ENCODE results near the gene INTS14. TPM values are rescaled to one million over a fixed set of nuclear protein-coding genes. Genes with fewer than 3 reads are reported as not detected.

The INTS14 gene
- total RNA-seq, 1 experiment from 2014 or later: 38.2 TPM

- intact Hi-C loops (cut with micrococcal nuclease; ENCODE audit: unreplicated experiment): no loop called here
- POLR2A ChIA-PET: no interaction called here
- CTCF ChIA-PET: no interaction called here
- Histone ChIP-seq H3K4me3 (ENCODE audit: low read depth, low read length) (no peak overlapping the region), H3K4me1 (no peaks in the 10 kb centered on the region), H3K27me3 (replicated peaks; ENCODE audit: control insufficient read depth, insufficient read depth, low read length) (no peaks in the 10 kb centered on the region), H3K9me3 (no peaks in the 10 kb centered on the region), H3K36me3 (ENCODE audit: control insufficient read depth, insufficient read depth, low read length) (no peaks in the 10 kb centered on the region)
- no peak for TF ChIP-seq CTCF (IDR thresholded peaks at IDR 0.05; ENCODE audit: insufficient read depth in 1 of 2, low read depth in 1 of 2, low read length in 1 of 2, severe bottlenecking in 1 of 2, unreplicated experiment in 1 of 2)
- H3K27me3 Mint-ChIP-seq (ENCODE audit: insufficient read depth, unreplicated experiment): no peaks in the 10 kb centered on the region
- H3K9me3 Mint-ChIP-seq (ENCODE audit: unreplicated experiment): no peaks in the 10 kb centered on the region
- H3K27ac Mint-ChIP-seq (ENCODE audit: unreplicated experiment): no peak overlapping the region
- no peak overlapping the region for H3K4me3 Mint-ChIP-seq (ENCODE audit: unreplicated experiment)
- no peaks in the 10 kb centered on the region for H3K4me1 Mint-ChIP-seq (ENCODE audit: low read depth, unreplicated experiment)
- no TSS peak for BruUV-seq (replicated peaks)
- no peaks in the 10 kb centered on the region for H3K36me3 Mint-ChIP-seq (ENCODE audit: insufficient read depth, unreplicated experiment)
- no peak for DNase-seq
These were observed 12.2 kb upstream of the INTS14 start for GRCh38 chr15:65623103-65623502.

- BruUV-seq (replicated peaks): no TSS peak
- no peak for TF ChIP-seq CTCF (IDR thresholded peaks at IDR 0.05; ENCODE audit: insufficient read depth in 1 of 2, low read depth in 1 of 2, low read length in 1 of 2, severe bottlenecking in 1 of 2, unreplicated experiment in 1 of 2)
- no peaks in the 10 kb centered on the region for H3K9me3 ChIP-seq
- intact Hi-C loops (cut with micrococcal nuclease; ENCODE audit: unreplicated experiment): no loop called here
- H3K4me1 Mint-ChIP-seq (ENCODE audit: low read depth, unreplicated experiment): no peaks in the 10 kb centered on the region
- no peak within 1 kb of the TSS for H3K27ac Mint-ChIP-seq (ENCODE audit: unreplicated experiment)
- H3K36me3 ChIP-seq (ENCODE audit: control insufficient read depth, insufficient read depth, low read length): no peaks in the 10 kb centered on the region
- no peaks in the 10 kb centered on the region for H3K36me3 Mint-ChIP-seq (ENCODE audit: insufficient read depth, unreplicated experiment)
- H3K4me3 ChIP-seq (ENCODE audit: low read depth, low read length): no peak within 1 kb of the TSS
- no peaks in the 10 kb centered on the region for H3K9me3 Mint-ChIP-seq (ENCODE audit: unreplicated experiment)
- H3K4me3 Mint-ChIP-seq (ENCODE audit: unreplicated experiment): no peak within 1 kb of the TSS
- H3K27me3 Mint-ChIP-seq (ENCODE audit: insufficient read depth, unreplicated experiment): no peaks in the 10 kb centered on the region
- DNase-seq: no peak
- ChIA-PET POLR2A (no interaction called here), CTCF (no interaction called here)
- H3K4me1 ChIP-seq: no peaks in the 10 kb centered on the region
- no peaks in the 10 kb centered on the region for H3K27me3 ChIP-seq (replicated peaks; ENCODE audit: control insufficient read depth, insufficient read depth, low read length)
These were observed 10.7 kb upstream of the INTS14 start, which contains the start of gene SLC24A1 for GRCh38 chr15:65621638-65622037. SLC24A1 (plus strand) TSS chr15:65621938; CDS start chr15:65624081, 2,143 bp downstream.

- no peak overlapping the region for H3K4me3 Mint-ChIP-seq (ENCODE audit: unreplicated experiment)
- intact Hi-C loops (cut with micrococcal nuclease; ENCODE audit: unreplicated experiment): no loop called here
- H3K4me1 Mint-ChIP-seq (ENCODE audit: low read depth, unreplicated experiment): no peaks in the 10 kb centered on the region
- ChIA-PET CTCF (no interaction called here), POLR2A (no interaction called here)
- no peak overlapping the region for H3K27ac Mint-ChIP-seq (ENCODE audit: unreplicated experiment)
- no peaks in the 10 kb centered on the region for H3K36me3 Mint-ChIP-seq (ENCODE audit: insufficient read depth, unreplicated experiment)
- no peak for DNase-seq
- Histone ChIP-seq H3K9me3 (no peaks in the 10 kb centered on the region), H3K4me3 (ENCODE audit: low read depth, low read length) (no peak overlapping the region), H3K27me3 (replicated peaks; ENCODE audit: control insufficient read depth, insufficient read depth, low read length) (no peaks in the 10 kb centered on the region), H3K4me1 (no peaks in the 10 kb centered on the region), H3K36me3 (ENCODE audit: control insufficient read depth, insufficient read depth, low read length) (no peaks in the 10 kb centered on the region)
- TF ChIP-seq CTCF (IDR thresholded peaks at IDR 0.05; ENCODE audit: insufficient read depth in 1 of 2, low read depth in 1 of 2, low read length in 1 of 2, severe bottlenecking in 1 of 2, unreplicated experiment in 1 of 2): no peak
- BruUV-seq (replicated peaks): no TSS peak
- no peaks in the 10 kb centered on the region for H3K27me3 Mint-ChIP-seq (ENCODE audit: insufficient read depth, unreplicated experiment)
- no peaks in the 10 kb centered on the region for H3K9me3 Mint-ChIP-seq (ENCODE audit: unreplicated experiment)
These were observed 9.9 kb upstream of the INTS14 start for GRCh38 chr15:65620833-65621232.

All from Caco-2 (cell line).